ENCODE results near the gene DOCK1. TPM values are rescaled to one million over a fixed set of nuclear protein-coding genes. Genes with fewer than 3 reads are reported as not detected.

The DOCK1 gene
- total RNA-seq, 4 donors from 2014 or later, result 31.3 to 82.3 (median 44.1) TPM

- TF ChIP-seq CTCF (IDR thresholded peaks at IDR 0.05), result no peak
- DNase-seq (ENCODE audit: low spot score), result no peak
- ATAC-seq (ENCODE audit: low FRiP score), result no peak
Measured at GRCh38 chr10:126959431-126959830, 54.2 kb downstream of the DOCK1 start.

GRCh38 chr10:126959906-126960685 lies 54.9 kb downstream of the DOCK1 start:
- DNase-seq (ENCODE audit: low spot score), result no peak
- TF ChIP-seq CTCF (IDR thresholded peaks at IDR 0.05), result no peak
- no peak for ATAC-seq (ENCODE audit: low FRiP score)

GRCh38 chr10:126963354-126963753 lies 58.1 kb downstream of the DOCK1 start:
- no peak for TF ChIP-seq CTCF (IDR thresholded peaks at IDR 0.05)
- DNase-seq (ENCODE audit: low spot score) (no peak), ATAC-seq (ENCODE audit: low FRiP score) (no peak)

- ATAC-seq (ENCODE audit: low FRiP score) (no peak), DNase-seq (ENCODE audit: low spot score) (no peak)
- no peak for TF ChIP-seq CTCF (IDR thresholded peaks at IDR 0.05)
Measured at GRCh38 chr10:126964190-126964589, 59.0 kb downstream of the DOCK1 start.

GRCh38 chr10:126966938-126967337 lies 61.7 kb downstream of the DOCK1 start:
- no peak for ATAC-seq (ENCODE audit: low FRiP score)
- DNase-seq (ENCODE audit: low spot score), result no peak
- TF ChIP-seq CTCF (IDR thresholded peaks at IDR 0.05), result no peak

- no peak for ATAC-seq (ENCODE audit: low FRiP score)
- TF ChIP-seq CTCF (IDR thresholded peaks at IDR 0.05), result no peak
- DNase-seq (ENCODE audit: low spot score), result no peak
Measured at GRCh38 chr10:126969310-126969709, 64.1 kb downstream of the DOCK1 start.

All from omental fat pad (tissue), 4 donors.